MCF 10A (cell line): ENCODE results near the gene IL36A. TPM values are rescaled to one million over a fixed set of nuclear protein-coding genes. Genes with fewer than 3 reads are reported as not detected.
A peak's percentile ranks its signal among the peaks of the same experiment; 100 is the strongest.

Experiments used
- BruUV-seq: library from RNA; stranded (reverse); fragments of 400-500 nt; replicated peaks from 2 replicates; lab custom pipeline; 2021; lab: Mats Ljungman, UMichigan
- CTCF ChIA-PET: fragments of 300-600 bp; sonication (Branson Sonifier 250); formaldehyde crosslinking; extraction: SDS; loops from one replicate; lab custom pipeline; 2021; ENCODE audit warnings: antibody characterized with exemption, inconsistent platforms; lab: Yijun Ruan, JAX
- POLR2A ChIA-PET: fragments of 300-600, 350-650 bp; sonication (Branson Sonifier 250); formaldehyde crosslinking; extraction: SDS; loops from one replicate; lab custom pipeline; 2020; ENCODE audit warnings: antibody characterized with exemption, inconsistent platforms; lab: Yijun Ruan, JAX
- DNase-seq: peaks from one replicate; pipeline ENCODE4 v3.0.0-alpha.2; 2018; ENCODE audit not compliant: unreplicated experiment
- H3K27ac Mint-ChIP-seq: one replicate; pipeline ENCODE4 v1.8.0; 2022; ENCODE audit warnings: mild to moderate bottlenecking, low read depth, mixed read lengths; ENCODE audit not compliant: unreplicated experiment
- H3K27me3 Mint-ChIP-seq: one replicate; pipeline ENCODE4 v1.8.0; 2022; ENCODE audit warnings: mixed read lengths; ENCODE audit not compliant: insufficient read depth, unreplicated experiment
- H3K36me3 Mint-ChIP-seq: one replicate; pipeline ENCODE4 v1.8.0; 2022; ENCODE audit warnings: mild to moderate bottlenecking, moderate library complexity, mixed read lengths; ENCODE audit not compliant: insufficient read depth, unreplicated experiment
- H3K4me1 Mint-ChIP-seq: one replicate; pipeline ENCODE4 v1.8.0; 2022; ENCODE audit warnings: mixed read lengths; ENCODE audit not compliant: insufficient read depth, unreplicated experiment
- H3K4me3 Mint-ChIP-seq: one replicate; pipeline ENCODE4 v1.8.0; 2022; ENCODE audit warnings: mild to moderate bottlenecking, moderate library complexity, mixed read lengths; ENCODE audit not compliant: unreplicated experiment
- H3K9me3 Mint-ChIP-seq: one replicate; pipeline ENCODE4 v1.8.0; 2022; ENCODE audit warnings: mixed read lengths; ENCODE audit not compliant: unreplicated experiment
- CTCF ChIP-seq: fragments of 200-600 bp; IDR thresholded peaks from one replicate; pipeline ENCODE4 v1.8.0; 2022; ENCODE audit warnings: antibody characterized with exemption, mild to moderate bottlenecking; ENCODE audit not compliant: unreplicated experiment
- intact Hi-C: fragments of 100-400 bp; cut with micrococcal nuclease; formaldehyde crosslinking; loops from 2 replicates; pipeline ENCODE4 v1.14.1; 2022
- total RNA-seq: library from RNA; stranded (reverse); gene quantifications from 2 replicates; pipeline ENCODE4 v1.2.3, GENCODE V29; 2022

IL36A gene
- total RNA-seq, 1 experiment from 2014 or later = not detected

GRCh38 chr2:112972423-112973086 is 32.7 kb upstream of the IL36A start:
- ChIA-PET POLR2A (interaction anchor here (0.7 to 1.0 kb wide), 2 partner anchors 13 to 14 kb away, joined by 3 read pairs; no protein-coding TSS in a partner anchor), CTCF (interaction anchor here (0.6 to 1.0 kb wide), 3 partner anchors 11 to 131 kb away, joined by 3 read pairs; no protein-coding TSS in a partner anchor)
- TF ChIP-seq CTCF = no peak
- no peak overlapping the region for H3K4me3 Mint-ChIP-seq
- H3K4me1 Mint-ChIP-seq = peaks cover 11% of the 10 kb centered on the region
- no peaks in the 10 kb centered on the region for H3K9me3 Mint-ChIP-seq
- no peaks in the 10 kb centered on the region for H3K36me3 Mint-ChIP-seq
- peaks cover 11% of the 10 kb centered on the region for H3K27me3 Mint-ChIP-seq
- no TSS peak for BruUV-seq
- intact Hi-C loops = no loop called here
- peak; percentile 93 for DNase-seq
- H3K27ac Mint-ChIP-seq = no peak overlapping the region

GRCh38 chr2:112973156-112973555 is 32.1 kb upstream of the IL36A start:
- ChIA-PET CTCF (interaction anchor here (1.0 kb wide), 1 partner anchor 50 kb away, joined by 3 read pairs; no protein-coding TSS in a partner anchor), POLR2A (interaction anchor here (1.0 kb wide), 1 partner anchor 14 kb away, joined by 3 read pairs; no protein-coding TSS in a partner anchor)
- Mint-ChIP-seq H3K4me3 (no peak overlapping the region), H3K9me3 (no peaks in the 10 kb centered on the region), H3K36me3 (no peaks in the 10 kb centered on the region), H3K27me3 (peaks cover 11% of the 10 kb centered on the region), H3K4me1 (peaks cover 11% of the 10 kb centered on the region), H3K27ac (no peak overlapping the region)
- no TSS peak for BruUV-seq
- intact Hi-C loops = no loop called here
- DNase-seq = peak; percentile 14
- TF ChIP-seq CTCF = no peak

GRCh38 chr2:112977559-112978056 is 27.7 kb upstream of the IL36A start, which contains the start of gene IL36G:
TSS of gene IL36G (plus strand) at chr2:112978006. CDS start at chr2:112978639, 633 bp downstream.
- peaks cover 11% of the 10 kb centered on the region for H3K27me3 Mint-ChIP-seq
- no peaks in the 10 kb centered on the region for H3K9me3 Mint-ChIP-seq
- DNase-seq = no peak
- TF ChIP-seq CTCF = no peak
- ChIA-PET POLR2A (no interaction called here), CTCF (interaction anchor here (0.7 to 1.0 kb wide), 2 partner anchors 35 to 36 kb away, joined by 3 to 4 read pairs; no protein-coding TSS in a partner anchor)
- no peaks in the 10 kb centered on the region for H3K36me3 Mint-ChIP-seq
- no peak within 1 kb of the TSS for H3K27ac Mint-ChIP-seq
- H3K4me1 Mint-ChIP-seq = peaks cover 3% of the 10 kb centered on the region
- intact Hi-C loops = no loop called here
- BruUV-seq = no TSS peak
- no peak within 1 kb of the TSS for H3K4me3 Mint-ChIP-seq

- Mint-ChIP-seq H3K4me3 (no peak overlapping the region), H3K9me3 (no peaks in the 10 kb centered on the region), H3K36me3 (no peaks in the 10 kb centered on the region), H3K27ac (no peak overlapping the region), H3K27me3 (peaks cover 11% of the 10 kb centered on the region), H3K4me1 (no peaks in the 10 kb centered on the region)
- intact Hi-C loops = no loop called here
- CTCF ChIA-PET = interaction anchor here (0.8 to 1.1 kb wide), 2 partner anchors 150 to 159 kb away, joined by 3 to 6 read pairs; no protein-coding TSS in a partner anchor
- BruUV-seq = no TSS peak
- TF ChIP-seq CTCF = no peak
- POLR2A ChIA-PET = interaction anchor here (0.7 kb wide), 1 partner anchor 137 kb away, joined by 3 read pairs; no protein-coding TSS in a partner anchor
- no peak for DNase-seq
Measured at GRCh38 chr2:112979731-112980130, 25.5 kb upstream of the IL36A start.
